A549 (cell line): Measurements from ENCODE around the gene ARVCF. TPM values are rescaled to one million over a fixed set of nuclear protein-coding genes. Genes with fewer than 3 reads are reported as not detected.

Experiments
- ATAC-seq, 2 experiments: fragments of 200-7000 bp in 1 of 2; fragments of >200 bp in 1 of 2; cut with Nextera tagmentation in 1 of 2; cut with Tn5 transposase in 1 of 2; 3 replicates each; pipeline versions ENCODE4 v1.8.0 to v1.9.1; 2018 to 2020; ENCODE audit warnings: mild to moderate bottlenecking in 1 of 2, moderate library complexity in 1 of 2
- CTCF ChIA-PET: fragments of 300-600 bp; sonication (Branson Sonifier 250); formaldehyde crosslinking; extraction: SDS; loops from one replicate; lab custom pipeline; 2021; ENCODE audit warnings: antibody characterized with exemption, inconsistent platforms; lab: Yijun Ruan, JAX
- POLR2A ChIA-PET: fragments of 350-600 bp; formaldehyde crosslinking; extraction: SDS; loops from one replicate; lab custom pipeline; 2021; ENCODE audit warnings: antibody characterized with exemption, inconsistent platforms; lab: Yijun Ruan, JAX
- DNase-seq, 2 experiments: peaks; one replicate each; pipeline versions ENCODE4 v3.0.0 to v3.0.0-alpha.2; 2011 to 2016; ENCODE audit warnings: low read depth in 1 of 2, low spot score in 1 of 2
- FAIRE-seq: peaks from 2 replicates; lab custom pipeline; 2011; peaks lifted over from hg19 to GRCh38; lab: Jason Lieb, UNC
- H3K27ac ChIP-seq, 2 experiments: fragments of >200 bp; sonication (Bioruptor Twin); formaldehyde crosslinking; 3 replicates each; pipeline ENCODE4 v1.5.1; 2016 to 2017
- H3K4me1 ChIP-seq: fragments of >200 bp; sonication (Bioruptor Twin); formaldehyde crosslinking; 3 replicates; pipeline ENCODE4 v1.6.1; 2016
- H3K4me2 ChIP-seq: fragments of >200 bp; sonication (Bioruptor Twin); formaldehyde crosslinking; 3 replicates; pipeline ENCODE4 v1.6.1; 2016
- H3K4me3 ChIP-seq: fragments of >200 bp; sonication (Bioruptor Twin); formaldehyde crosslinking; 3 replicates; pipeline ENCODE4 v1.5.1; 2016
- H3K9me3 ChIP-seq: fragments of >200 bp; sonication (Bioruptor Twin); formaldehyde crosslinking; 3 replicates; pipeline ENCODE4 v1.6.1; 2016
- ATOH8 ChIP-seq: fragments of 250-450 bp; sonication (Bioruptor Pico); IDR thresholded peaks from 2 replicates; pipeline ENCODE4 v1.5.0; 2020; ENCODE audit warnings: low read depth, mild to moderate bottlenecking, moderate library complexity
- CBX2 ChIP-seq: fragments of 200-600 bp; sonication (generic); IDR thresholded peaks from 2 replicates; pipeline ENCODE4 v1.6.1; 2016; ENCODE audit warnings: low read depth, mild to moderate bottlenecking, borderline replicate concordance
- CEBPB ChIP-seq, 2 experiments: fragments of >200 bp in 1 of 2; sonication (Bioruptor Twin) in 1 of 2; formaldehyde crosslinking in 1 of 2; IDR thresholded peaks; 2 replicates each; pipeline ENCODE4 v1.6.1; 2012 to 2016
- CHD2 ChIP-seq: fragments of 150-350 bp; IDR thresholded peaks from 2 replicates; pipeline ENCODE4 v1.6.1; 2014; ENCODE audit warnings: low read length; ENCODE audit not compliant: partially characterized antibody
- E2F6 ChIP-seq: IDR thresholded peaks from 2 replicates; pipeline ENCODE4 v1.6.1; 2012; ENCODE audit warnings: low read depth, borderline replicate concordance
- EHF ChIP-seq: fragments of 250-450 bp; sonication (Bioruptor Pico); IDR thresholded peaks from 2 replicates; pipeline ENCODE4 v1.5.0; 2020; ENCODE audit warnings: mild to moderate bottlenecking
- FOSB ChIP-seq: fragments of 250-450 bp; sonication (Bioruptor Pico); IDR thresholded peaks from 2 replicates; pipeline ENCODE4 v1.5.0; 2020; ENCODE audit warnings: mild to moderate bottlenecking, moderate library complexity
- GATA3 ChIP-seq: IDR thresholded peaks from 2 replicates; pipeline ENCODE4 v1.6.1; 2012; ENCODE audit warnings: borderline replicate concordance
- JUNB ChIP-seq: fragments of >200 bp; sonication (Bioruptor Twin); formaldehyde crosslinking; IDR thresholded peaks from 2 replicates; pipeline ENCODE4 v1.6.1; 2016
- KDM1A ChIP-seq: fragments of 200-600 bp; sonication (generic); IDR thresholded peaks from 2 replicates; pipeline ENCODE4 v1.6.1; 2016; ENCODE audit warnings: low read depth, mild to moderate bottlenecking
- MAZ ChIP-seq: fragments of 150-350 bp; IDR thresholded peaks from 2 replicates; pipeline ENCODE4 v1.6.1; 2014; ENCODE audit warnings: antibody characterized with exemption, low read depth, low read length, borderline replicate concordance
- NFE2L2 ChIP-seq: fragments of 150-350 bp; conservative IDR thresholded peaks from 2 replicates; pipeline ENCODE4 v1.6.1; 2014; ENCODE audit warnings: low read length
- NPAS2 ChIP-seq: fragments of 250-450 bp; sonication (Bioruptor Pico); IDR thresholded peaks from 2 replicates; pipeline ENCODE4 v1.8.0; 2022; ENCODE audit warnings: mild to moderate bottlenecking, moderate library complexity, borderline replicate concordance
- NR3C1 ChIP-seq: fragments of >200 bp; sonication (Bioruptor Twin); formaldehyde crosslinking; IDR thresholded peaks from 3 replicates; pipeline ENCODE4 v1.6.1; 2017
- POLR2A ChIP-seq: IDR thresholded peaks from 2 replicates; pipeline ENCODE4 v1.6.1; 2012; ENCODE audit warnings: mild to moderate bottlenecking, low read length
- POLR2AphosphoS2 ChIP-seq: conservative IDR thresholded peaks from 2 replicates; pipeline ENCODE4 v1.6.1; 2012; ENCODE audit warnings: low read length, improper control_type of control experiment, inconsistent platforms
- SMC3 ChIP-seq: fragments of >200 bp; sonication (Bioruptor Twin); formaldehyde crosslinking; IDR thresholded peaks from 3 replicates; pipeline ENCODE4 v1.6.1; 2018; ENCODE audit warnings: inconsistent platforms
- ZNF302 ChIP-seq: fragments of 250-450 bp; sonication (Bioruptor Pico); IDR thresholded peaks from 2 replicates; pipeline ENCODE4 v1.9.0; 2021; ENCODE audit warnings: inconsistent platforms, mild to moderate bottlenecking, moderate library complexity
- WGBS: methylation state at CpG from one replicate; pipeline ENCODE4 v1.1.6; 2017; ENCODE audit errors: missing lambda C conversion rate; 5-methylcytosine and 5-hydroxymethylcytosine counted together
- polyA plus RNA-seq, 4 experiments: library from polyadenylated mRNA; depleted of rRNA in 3 of 4; stranded (reverse); fragments of >200 nt; fragmentation: RNase III in 1 of 4; extraction: RNeasy Plus Mini Kit Qiagen cat#74134 plus additional on column Dnase treatment in 1 of 4; gene quantifications; 2 replicates in 3 of 4; 3 replicates in 1 of 4; pipeline ENCODE4 v1.2.3, GENCODE V29; 2011 to 2017
- TF ChIP-seq, protein P1 (sequence below): fragments of 150-350 bp; IDR thresholded peaks from 2 replicates; pipeline ENCODE4 v1.6.1; 2014; ENCODE audit warnings: low read depth, mild to moderate bottlenecking, low read length
- TF ChIP-seq, protein P2 (sequence below): IDR thresholded peaks from 2 replicates; pipeline ENCODE4 v1.6.1; 2012

Gene ARVCF
- polyA plus RNA-seq, 2 of the 4 experiments (the other 2 are of a cell fraction): 0.81 to 2.1 TPM

- no peak overlapping the region for H3K4me3 ChIP-seq
- no peak overlapping the region for H3K4me2 ChIP-seq
- ATAC-seq: no peak
- POLR2A ChIA-PET: no interaction called here
- no peak for TF ChIP-seq ATOH8 (CRISPR knock-in tag)
- TF ChIP-seq JUNB: no peak
- TF ChIP-seq MAZ: no peak
- no peak for TF ChIP-seq GATA3
- no peak for TF ChIP-seq NFE2L2
- TF ChIP-seq, all 56 proteins: peak for 0
- H3K9me3 ChIP-seq: no peaks in the 10 kb centered on the region
- FAIRE-seq (no peak), DNase-seq (no peak)
- peaks cover 5% of the 10 kb centered on the region; the same call in 1 of the 3 replicates for H3K4me1 ChIP-seq
- WGBS: 95% methylated on average over 37 of the region's 46 CpGs
- no peak overlapping the region for H3K27ac ChIP-seq
- CTCF ChIA-PET: interaction anchor here (1.0 to 7.7 kb wide), 5 partner anchors 10 to 76 kb away, joined by 4 to 89 read pairs (median 4); no protein-coding TSS in a partner anchor
Measured at GRCh38 chr22:19973551-19974267, 42.9 kb downstream of the ARVCF start.

DNA sequence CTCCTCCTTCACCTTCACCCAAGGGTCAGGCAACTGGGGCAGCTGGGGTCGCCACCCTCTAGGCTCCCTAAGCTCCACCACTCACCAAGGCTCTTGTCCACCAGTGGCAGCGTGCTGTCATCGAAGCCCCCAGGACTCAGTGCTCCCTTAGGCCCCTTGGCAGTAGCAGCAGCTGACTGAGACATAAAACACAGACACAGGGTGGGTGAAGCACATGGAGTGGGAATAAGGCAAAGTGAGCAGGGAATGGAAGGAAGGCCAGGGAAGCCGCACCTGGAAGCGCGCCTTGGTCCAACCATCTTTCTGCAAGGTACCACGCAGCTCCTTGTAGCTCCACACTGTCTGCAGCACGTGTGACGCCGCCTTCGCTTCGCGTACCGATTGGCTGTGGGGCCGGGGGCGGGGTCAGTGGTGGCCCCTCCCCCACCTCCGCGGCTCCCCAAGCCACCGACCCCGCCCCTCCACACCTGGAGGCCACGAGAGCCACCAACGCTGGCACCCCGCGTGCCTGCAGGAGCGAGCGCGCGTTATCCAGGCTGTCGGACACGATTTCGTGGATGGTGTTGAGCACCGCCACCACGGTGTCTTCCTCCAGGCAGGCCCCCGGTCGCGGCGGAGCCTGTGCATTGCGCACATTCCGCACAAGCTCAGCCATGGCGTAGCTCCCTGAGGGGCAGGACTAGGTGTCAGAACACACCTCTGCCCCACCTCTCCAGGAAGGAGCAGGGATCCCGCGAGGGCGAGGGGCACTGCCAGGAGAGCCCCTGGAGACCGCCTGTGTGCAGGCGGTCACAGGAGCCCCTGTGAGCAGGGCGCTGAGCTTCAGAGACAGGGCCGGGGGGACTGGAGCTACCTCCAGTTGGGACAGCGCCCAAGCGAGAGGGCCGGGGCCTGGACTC, 43.7 kb downstream of the ARVCF start:
- ChIA-PET POLR2A (no interaction called here), CTCF (interaction anchor here (0.8 to 7.7 kb wide), 9 partner anchors 9 to 242 kb away, joined by 3 to 89 read pairs (median 4); no protein-coding TSS in a partner anchor)
- Histone ChIP-seq H3K4me1 (peaks cover 5% of the 10 kb centered on the region; the same call in 1 of the 3 replicates), H3K4me2 (no peak overlapping the region)
- no peak for DNase-seq
- WGBS: 92% methylated on average over 17 of the region's 50 CpGs
- FAIRE-seq: no peak
- TF ChIP-seq NR3C1: no peak
- TF ChIP-seq NPAS2 (CRISPR knock-in tag): no peak
- no peak for TF ChIP-seq KDM1A
- TF ChIP-seq, protein P1, sequence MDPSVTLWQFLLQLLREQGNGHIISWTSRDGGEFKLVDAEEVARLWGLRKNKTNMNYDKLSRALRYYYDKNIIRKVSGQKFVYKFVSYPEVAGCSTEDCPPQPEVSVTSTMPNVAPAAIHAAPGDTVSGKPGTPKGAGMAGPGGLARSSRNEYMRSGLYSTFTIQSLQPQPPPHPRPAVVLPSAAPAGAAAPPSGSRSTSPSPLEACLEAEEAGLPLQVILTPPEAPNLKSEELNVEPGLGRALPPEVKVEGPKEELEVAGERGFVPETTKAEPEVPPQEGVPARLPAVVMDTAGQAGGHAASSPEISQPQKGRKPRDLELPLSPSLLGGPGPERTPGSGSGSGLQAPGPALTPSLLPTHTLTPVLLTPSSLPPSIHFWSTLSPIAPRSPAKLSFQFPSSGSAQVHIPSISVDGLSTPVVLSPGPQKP: no peak
- TF ChIP-seq, protein P2, sequence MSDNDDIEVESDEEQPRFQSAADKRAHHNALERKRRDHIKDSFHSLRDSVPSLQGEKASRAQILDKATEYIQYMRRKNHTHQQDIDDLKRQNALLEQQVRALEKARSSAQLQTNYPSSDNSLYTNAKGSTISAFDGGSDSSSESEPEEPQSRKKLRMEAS: no peak
- TF ChIP-seq ZNF302 (CRISPR knock-in tag): no peak
- no peak for TF ChIP-seq CEBPB (IDR thresholded peaks at IDR 0.05)
- no peak for TF ChIP-seq EHF
- TF ChIP-seq POLR2A: no peak
- no peak for TF ChIP-seq JUNB
- TF ChIP-seq CHD2: no peak
- TF ChIP-seq GATA3: no peak
- TF ChIP-seq FOSB (CRISPR knock-in tag): no peak
- TF ChIP-seq POLR2AphosphoS2: no peak
- TF ChIP-seq CBX2: no peak
- TF ChIP-seq SMC3: no peak
- TF ChIP-seq ATOH8 (CRISPR knock-in tag): no peak
- no peak for TF ChIP-seq E2F6
- TF ChIP-seq, all 56 proteins: peak for 0
- no peak overlapping the region for H3K27ac ChIP-seq
- no peaks in the 10 kb centered on the region for H3K9me3 ChIP-seq
- ATAC-seq: no peak
- no peak overlapping the region for H3K4me3 ChIP-seq
